GM13977 (cell line): ENCODE results near the gene MS4A4A.

Experiments
- DNase-seq: peaks from one replicate; pipeline ENCODE4 v3.0.0; 2012; ENCODE audit warnings: low spot score
- CTCF ChIP-seq: IDR thresholded peaks from 2 replicates; pipeline ENCODE4 v1.5.1; 2012; ENCODE audit warnings: mild to moderate bottlenecking, control low read depth; ENCODE audit not compliant: insufficient read depth; ENCODE audit errors: extremely low read depth, missing control alignments
- in situ Hi-C: fragments of 300-500 bp; cut with MboI; formaldehyde crosslinking; loops from one replicate; pipeline ENCODE4 v1.12.0; 2022; ENCODE audit warnings: low sequenced_read_pairs, low pct_unique_long_range_greater_than_20kb, mixed read lengths, inconsistent platforms; ENCODE audit not compliant: unreplicated experiment

Gene MS4A4A

GRCh38 chr11:60357771-60358170 lies 77.3 kb downstream of the MS4A4A start:
- no peak for TF ChIP-seq CTCF
- in situ Hi-C loops: loop anchor here (25.0 kb wide), 1 partner anchor 405 kb away; the partner anchor contains the start of gene MS4A15
- no peak for DNase-seq
